Lower leg skin (tissue), 4 donors: ENCODE results near the gene PLXNB1. TPM values are rescaled to one million over a fixed set of nuclear protein-coding genes. Genes with fewer than 3 reads are reported as not detected.

Experiments used
- DNase-seq, 2 donors: peaks; one replicate each; pipeline ENCODE4 v3.0.0-alpha.2; 2019; ENCODE audit warnings: low spot score in 2 of 2
- H3K4me3 ChIP-seq: fragments of 200-600 bp; sonication (generic); 2 replicates; pipeline ENCODE4 v1.5.1; 2017; ENCODE audit warnings: mild to moderate bottlenecking, low read depth; ENCODE audit not compliant: poor library complexity, severe bottlenecking
- POLR2A ChIP-seq, 2 donors: fragments of 450-650 bp; IDR thresholded peaks; one replicate each; pipeline ENCODE4 v1.6.1; 2016 to 2017; ENCODE audit warnings: antibody characterized with exemption in 2 of 2, mild to moderate bottlenecking in 1 of 2, moderate library complexity in 1 of 2
- WGBS, 2 donors: methylation state at CpG; one replicate each; pipeline ENCODE4 v1.1.5; 2018; 5-methylcytosine and 5-hydroxymethylcytosine counted together
- intact Hi-C: fragments of 100-400 bp; cut with DNase I; formaldehyde crosslinking; loops from one replicate; pipeline ENCODE4 v1.15.0; 2023; ENCODE audit warnings: low total_unique reads
- total RNA-seq, 4 donors: library from RNA; depleted of rRNA; stranded (reverse); fragments of >200 nt; gene quantifications; one replicate each; pipeline ENCODE4 v1.1.0, GENCODE V29; 2016
- TF ChIP-seq, protein P1 (sequence below), 3 donors: fragments of 450-650 bp; IDR thresholded peaks; one replicate each; pipeline ENCODE4 v1.5.1; 2016; ENCODE audit warnings: antibody characterized with exemption in 3 of 3, mild to moderate bottlenecking in 3 of 3, moderate library complexity in 2 of 3

Gene PLXNB1
- total RNA-seq, 4 donors from 2014 or later, result 111 to 227 (median 145) TPM

DNA sequence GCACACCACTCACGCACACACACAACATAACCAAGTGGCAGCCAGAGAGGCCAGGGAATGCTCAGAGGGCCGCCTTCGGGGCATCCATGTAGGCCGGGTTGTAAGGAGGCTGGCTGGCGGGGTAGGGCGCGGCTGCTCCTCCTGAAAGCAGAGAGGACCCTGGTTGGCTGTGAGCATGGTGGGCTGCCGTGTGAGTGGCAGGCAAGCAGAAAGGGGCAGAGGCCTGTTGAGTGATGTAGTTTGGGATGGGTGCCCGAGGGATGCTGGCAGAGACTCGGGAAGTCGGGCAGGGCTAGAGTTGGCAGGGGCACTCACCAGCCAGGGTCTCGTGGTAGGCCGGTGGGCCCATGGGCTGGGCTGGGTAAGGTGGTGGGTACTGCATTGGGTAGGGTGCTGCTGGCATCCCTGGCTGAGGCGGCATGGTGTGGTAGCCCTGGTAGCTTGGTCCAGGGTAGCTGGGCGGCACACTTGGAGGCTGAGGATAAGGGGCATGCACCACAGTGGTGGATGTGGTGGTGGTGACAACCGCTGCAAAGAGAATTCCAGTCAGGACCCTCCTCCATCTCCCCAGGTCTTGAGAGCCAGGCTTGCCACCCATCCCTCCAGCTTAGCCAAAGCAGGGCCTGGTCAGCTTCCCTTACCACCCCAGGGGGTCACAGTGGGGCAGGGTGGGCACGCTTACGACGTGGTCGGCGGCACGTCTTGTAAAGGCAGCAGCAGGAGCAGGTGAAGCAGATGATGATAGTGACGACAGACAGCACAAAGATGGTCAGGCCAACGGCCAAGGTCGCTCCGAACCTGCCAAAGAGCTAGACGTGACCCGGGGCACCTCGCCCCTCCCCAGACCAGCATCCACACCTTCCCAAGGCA lies 39.4 kb upstream of the PLXNB1 start:
- DNase-seq, result no peak
- TF ChIP-seq, protein P1, sequence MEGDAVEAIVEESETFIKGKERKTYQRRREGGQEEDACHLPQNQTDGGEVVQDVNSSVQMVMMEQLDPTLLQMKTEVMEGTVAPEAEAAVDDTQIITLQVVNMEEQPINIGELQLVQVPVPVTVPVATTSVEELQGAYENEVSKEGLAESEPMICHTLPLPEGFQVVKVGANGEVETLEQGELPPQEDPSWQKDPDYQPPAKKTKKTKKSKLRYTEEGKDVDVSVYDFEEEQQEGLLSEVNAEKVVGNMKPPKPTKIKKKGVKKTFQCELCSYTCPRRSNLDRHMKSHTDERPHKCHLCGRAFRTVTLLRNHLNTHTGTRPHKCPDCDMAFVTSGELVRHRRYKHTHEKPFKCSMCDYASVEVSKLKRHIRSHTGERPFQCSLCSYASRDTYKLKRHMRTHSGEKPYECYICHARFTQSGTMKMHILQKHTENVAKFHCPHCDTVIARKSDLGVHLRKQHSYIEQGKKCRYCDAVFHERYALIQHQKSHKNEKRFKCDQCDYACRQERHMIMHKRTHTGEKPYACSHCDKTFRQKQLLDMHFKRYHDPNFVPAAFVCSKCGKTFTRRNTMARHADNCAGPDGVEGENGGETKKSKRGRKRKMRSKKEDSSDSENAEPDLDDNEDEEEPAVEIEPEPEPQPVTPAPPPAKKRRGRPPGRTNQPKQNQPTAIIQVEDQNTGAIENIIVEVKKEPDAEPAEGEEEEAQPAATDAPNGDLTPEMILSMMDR (IDR thresholded peaks at IDR 0.05), result no peak
- no peak for TF ChIP-seq POLR2A (IDR thresholded peaks at IDR 0.05)
- no peak overlapping the region for H3K4me3 ChIP-seq
- intact Hi-C loops, result loop anchor here (10.0 kb wide), 1 partner anchor 76 kb away; no protein-coding TSS in a partner anchor
- whole genome bisulfite sequencing, 2 donors, result 70 to 73% methylated on average over 28 to 29 of the region's 29 CpGs

DNA sequence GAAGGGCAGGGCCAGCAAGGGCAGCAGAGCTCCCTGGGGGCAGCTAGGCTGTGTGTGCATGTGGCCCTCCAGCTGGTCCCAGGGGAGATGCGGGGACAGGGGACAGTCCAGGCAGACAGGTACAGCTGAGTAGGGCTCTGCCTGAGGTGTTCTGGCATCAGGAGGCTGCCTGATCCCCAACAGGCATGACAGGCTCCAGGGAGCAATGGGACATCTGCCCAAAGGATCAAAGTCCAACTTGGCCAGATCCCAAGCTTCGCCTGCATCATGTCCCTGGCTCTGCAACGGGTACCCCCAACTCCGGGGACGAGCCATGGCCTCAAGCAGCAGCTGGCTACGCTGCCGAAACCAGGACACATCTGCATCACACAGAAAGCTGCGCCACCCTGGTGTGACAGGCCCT lies 38.4 kb upstream of the PLXNB1 start:
- intact Hi-C loops, result loop anchor here (10.0 kb wide), 1 partner anchor 76 kb away; no protein-coding TSS in a partner anchor
- 45 to 55% methylated on average over 7 to 8 of the region's 8 CpGs for WGBS, 2 donors
- no peak for DNase-seq
- no peak for TF ChIP-seq POLR2A (IDR thresholded peaks at IDR 0.05)
- TF ChIP-seq, protein P1 (IDR thresholded peaks at IDR 0.05), result no peak
- no peak overlapping the region for H3K4me3 ChIP-seq

DNA sequence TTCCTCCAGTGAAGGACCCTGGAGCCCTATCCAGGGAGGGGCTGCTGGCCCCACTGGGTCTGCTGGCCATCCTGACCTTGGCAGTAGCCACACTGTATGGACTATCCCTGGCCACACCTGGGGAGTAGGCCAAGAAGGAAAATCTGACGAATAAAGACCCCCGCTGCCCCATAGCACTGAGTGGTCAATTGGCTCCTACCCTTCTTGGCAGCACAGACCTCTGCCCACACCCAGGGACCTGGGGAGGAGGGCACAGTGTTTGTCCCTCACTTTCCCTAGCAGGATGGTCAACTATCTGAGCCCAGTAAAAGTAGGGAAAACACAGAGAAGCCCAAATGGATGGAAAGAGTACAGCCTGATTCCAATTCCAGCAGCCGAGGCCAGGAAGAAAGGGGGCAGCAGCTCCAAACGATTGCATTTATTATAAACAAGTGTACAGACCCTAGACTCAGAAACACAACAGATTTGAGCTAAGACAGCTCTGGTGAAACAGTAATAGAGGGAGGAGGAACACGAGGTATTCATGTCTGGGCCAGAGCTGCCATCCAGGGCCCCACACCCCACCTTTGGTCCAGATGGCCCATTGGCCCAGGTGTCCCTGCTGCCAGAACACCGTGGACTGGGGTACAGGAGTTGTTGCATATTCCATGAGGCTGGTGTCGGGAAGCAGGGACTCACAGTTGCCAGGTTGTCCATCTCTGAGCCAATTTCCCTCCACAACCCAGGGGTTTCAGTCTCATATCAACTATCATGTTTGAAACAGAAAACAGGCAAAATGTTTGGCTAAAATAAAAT lies 37.8 kb upstream of the PLXNB1 start:
- H3K4me3 ChIP-seq, result no peak overlapping the region
- DNase-seq, result no peak

DNA sequence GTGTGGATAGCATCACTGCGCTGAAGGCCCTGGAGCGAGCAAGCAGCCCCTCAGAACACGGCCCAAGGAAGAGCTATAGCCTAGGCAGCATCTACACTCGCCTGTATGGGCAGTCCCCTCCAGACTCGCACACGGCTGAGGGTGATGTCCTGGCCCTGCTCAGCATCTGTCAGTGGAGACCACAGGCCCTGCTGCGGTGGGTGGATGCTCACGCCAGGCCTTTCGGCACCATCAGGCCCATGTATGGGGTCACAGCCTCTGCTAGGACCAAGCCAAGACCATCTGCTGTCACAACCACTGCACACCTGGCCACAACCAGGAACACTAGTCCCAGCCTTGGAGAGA lies 37.2 kb upstream of the PLXNB1 start:
- no peak for DNase-seq
- TF ChIP-seq POLR2A (IDR thresholded peaks at IDR 0.05), result no peak
- TF ChIP-seq, protein P1 (IDR thresholded peaks at IDR 0.05), result no peak
- intact Hi-C loops, result loop anchor here (10.0 kb wide), 1 partner anchor 78 kb away; no protein-coding TSS in a partner anchor
- no peak overlapping the region for H3K4me3 ChIP-seq
- WGBS, 2 donors, result 80 to 87% methylated on average over 1 to 4 of the region's 9 CpGs

More for the DNA sequence above, 37.8 kb upstream of the PLXNB1 start:
- 49 to 51% methylated on average over 7 of the region's 7 CpGs for WGBS, 2 donors
- TF ChIP-seq, protein P1 (IDR thresholded peaks at IDR 0.05), result no peak
- TF ChIP-seq POLR2A (IDR thresholded peaks at IDR 0.05), result no peak
- intact Hi-C loops, result loop anchor here (10.0 kb wide), 1 partner anchor 77 kb away; no protein-coding TSS in a partner anchor

DNA sequence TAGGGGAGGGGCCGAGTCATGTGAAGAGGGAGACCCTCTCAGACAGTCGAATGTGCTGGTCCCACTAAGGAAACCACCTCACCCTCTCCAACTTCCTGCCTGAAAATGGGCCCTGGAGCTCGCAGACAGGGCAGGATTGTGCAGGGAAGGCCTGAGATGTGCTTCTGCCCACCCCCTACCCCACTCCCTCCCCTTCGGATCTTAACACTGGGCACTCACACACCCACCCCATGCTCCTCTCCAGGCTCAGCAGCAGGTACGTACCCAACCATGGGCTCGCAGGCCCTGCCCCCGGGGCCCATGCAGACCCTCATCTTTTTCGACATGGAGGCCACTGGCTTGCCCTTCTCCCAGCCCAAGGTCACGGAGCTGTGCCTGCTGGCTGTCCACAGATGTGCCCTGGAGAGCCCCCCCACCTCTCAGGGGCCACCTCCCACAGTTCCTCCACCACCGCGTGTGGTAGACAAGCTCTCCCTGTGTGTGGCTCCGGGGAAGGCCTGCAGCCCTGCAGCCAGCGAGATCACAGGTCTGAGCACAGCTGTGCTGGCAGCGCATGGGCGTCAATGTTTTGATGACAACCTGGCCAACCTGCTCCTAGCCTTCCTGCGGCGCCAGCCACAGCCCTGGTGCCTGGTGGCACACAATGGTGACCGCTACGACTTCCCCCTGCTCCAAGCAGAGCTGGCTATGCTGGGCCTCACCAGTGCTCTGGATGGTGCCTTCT lies 36.7 kb upstream of the PLXNB1 start:
- WGBS, 2 donors, result 2 to 16% methylated on average over 10 to 16 of the region's 19 CpGs
- H3K4me3 ChIP-seq, result peak overlapping the region; percentile 32
- intact Hi-C loops, result loop anchor here (10.0 kb wide), 1 partner anchor 78 kb away; no protein-coding TSS in a partner anchor
- no peak for TF ChIP-seq POLR2A (IDR thresholded peaks at IDR 0.05)
- TF ChIP-seq, protein P1 (IDR thresholded peaks at IDR 0.05), result no peak
- DNase-seq, result no peak
